Esophagus muscularis mucosa (tissue), 4 donors: Measurements from ENCODE around the gene DLGAP4. TPM values are rescaled to one million over a fixed set of nuclear protein-coding genes. Genes with fewer than 3 reads are reported as not detected.
A peak's percentile ranks its signal among the peaks of the same experiment; 100 is the strongest.
"Not testable (repeated sequence)": the region's sequence is repeated elsewhere in the genome, so short reads cannot be mapped to it uniquely, and the experiment has no call there.

Source experiments
- DNase-seq: peaks from one replicate; pipeline ENCODE4 v3.0.0-alpha.2; 2017; ENCODE audit errors: extremely low spot score
- H3K27ac ChIP-seq, 4 donors: fragments of 200-600 bp; sonication (generic); replicated peaks in 1 of 4; 1 replicate in 3 of 4; 2 replicates in 1 of 4; pipeline ENCODE4 v1.5.1; 2016 to 2019; ENCODE audit warnings: mild to moderate bottlenecking in 1 of 4
- H3K27me3 ChIP-seq, 4 donors: fragments of 200-600 bp; sonication (generic); one replicate each; pipeline versions ENCODE4 v1.5.1 to v1.6.0; 2016 to 2019
- H3K36me3 ChIP-seq, 4 donors: fragments of 200-600 bp; sonication (generic); one replicate each; pipeline ENCODE4 v1.5.1; 2016 to 2019
- H3K4me1 ChIP-seq, 4 donors: fragments of 200-600 bp; sonication (generic); one replicate each; pipeline ENCODE4 v1.5.1; 2016 to 2019
- H3K4me3 ChIP-seq, 4 donors: fragments of 200-600 bp; sonication (generic); 1 replicate in 2 of 4; 2 replicates in 2 of 4; pipeline ENCODE4 v1.5.1; 2016 to 2019; ENCODE audit warnings: mild to moderate bottlenecking in 4 of 4, moderate library complexity in 1 of 4
- H3K9me3 ChIP-seq, 4 donors: fragments of 200-600 bp; sonication (generic); 1 replicate in 3 of 4; 2 replicates in 1 of 4; pipeline ENCODE4 v1.5.1; 2016 to 2019
- EP300 ChIP-seq: sonication (generic); formaldehyde crosslinking; IDR thresholded peaks from one replicate; pipeline ENCODE4 v1.6.1; 2017; ENCODE audit warnings: antibody characterized with exemption
- POLR2A ChIP-seq: fragments of 450-650 bp; IDR thresholded peaks from one replicate; pipeline ENCODE4 v1.6.1; 2017; ENCODE audit warnings: antibody characterized with exemption, moderate library complexity, mild to moderate bottlenecking, low read depth
- POLR2AphosphoS5 ChIP-seq, 2 donors: sonication (generic); formaldehyde crosslinking; IDR thresholded peaks; one replicate each; pipeline ENCODE4 v1.6.1; 2017; ENCODE audit warnings: antibody characterized with exemption in 2 of 2
- WGBS: methylation state at CpG from one replicate; pipeline ENCODE4 v1.1.5; 2018; 5-methylcytosine and 5-hydroxymethylcytosine counted together
- intact Hi-C: fragments of 100-400 bp; cut with DNase I; formaldehyde crosslinking; loops from one replicate; pipeline ENCODE4 v1.15.1; 2023
- total RNA-seq, 4 donors: library from RNA; depleted of rRNA; stranded (reverse); fragments of >200 nt; gene quantifications; one replicate each; pipeline versions ENCODE4 v1.1.0 to v1.2.1, GENCODE V29; 2016
- TF ChIP-seq, protein P1 (sequence below), 3 experiments: fragments of 200-600 bp in 2 of 3; fragments of 450-650 bp in 1 of 3; sonication (generic) in 2 of 3; IDR thresholded peaks; one replicate each; pipeline ENCODE4 v1.5.1; 2017 to 2019; ENCODE audit warnings: antibody characterized with exemption in 3 of 3, mild to moderate bottlenecking in 2 of 3, moderate library complexity in 1 of 3

The DLGAP4 gene
- total RNA-seq, 4 donors from 2014 or later = 43.6 to 90.0 (median 48.8) TPM

DNA sequence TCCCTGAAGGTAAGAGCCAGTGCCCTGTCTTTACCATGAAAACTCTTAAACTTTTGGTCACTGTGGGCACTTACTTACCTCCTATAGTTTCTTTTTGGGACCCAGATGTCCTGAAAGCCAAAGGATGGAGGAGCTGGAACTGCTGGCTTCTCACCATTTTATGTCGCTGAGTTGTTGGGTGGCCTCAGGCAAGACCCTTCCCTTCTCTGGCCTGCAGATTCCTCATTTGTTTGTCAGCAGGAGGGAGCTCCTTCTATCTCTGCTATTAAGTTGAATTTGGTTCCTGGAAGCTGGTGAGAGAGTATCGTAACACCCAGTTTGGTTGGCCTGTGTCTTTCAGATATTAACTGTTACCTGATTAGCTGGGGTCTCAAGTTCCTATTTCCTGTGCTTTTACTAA, 167.0 kb downstream of the DLGAP4 start:
- intact Hi-C loops = no loop called here
- Histone ChIP-seq H3K4me3 (peak overlapping the region in 3 of 4 donors; percentile 38 to 49 (median 39)), H3K9me3 (no peaks in the 10 kb centered on the region), H3K27ac (peak overlapping the region; percentile 96 to 99 (median 96)), H3K4me1 (peaks cover 72 to 96% (median 86%) of the 10 kb centered on the region in 4 donors), H3K36me3 (peaks cover 0 to 4% (median 1%) of the 10 kb centered on the region in 4 donors), H3K27me3 (no peaks in the 10 kb centered on the region)
- 63% methylated on average over 2 of the region's 2 CpGs for WGBS
- no peak for TF ChIP-seq POLR2AphosphoS5 (IDR thresholded peaks at IDR 0.05)
- TF ChIP-seq, protein P1, sequence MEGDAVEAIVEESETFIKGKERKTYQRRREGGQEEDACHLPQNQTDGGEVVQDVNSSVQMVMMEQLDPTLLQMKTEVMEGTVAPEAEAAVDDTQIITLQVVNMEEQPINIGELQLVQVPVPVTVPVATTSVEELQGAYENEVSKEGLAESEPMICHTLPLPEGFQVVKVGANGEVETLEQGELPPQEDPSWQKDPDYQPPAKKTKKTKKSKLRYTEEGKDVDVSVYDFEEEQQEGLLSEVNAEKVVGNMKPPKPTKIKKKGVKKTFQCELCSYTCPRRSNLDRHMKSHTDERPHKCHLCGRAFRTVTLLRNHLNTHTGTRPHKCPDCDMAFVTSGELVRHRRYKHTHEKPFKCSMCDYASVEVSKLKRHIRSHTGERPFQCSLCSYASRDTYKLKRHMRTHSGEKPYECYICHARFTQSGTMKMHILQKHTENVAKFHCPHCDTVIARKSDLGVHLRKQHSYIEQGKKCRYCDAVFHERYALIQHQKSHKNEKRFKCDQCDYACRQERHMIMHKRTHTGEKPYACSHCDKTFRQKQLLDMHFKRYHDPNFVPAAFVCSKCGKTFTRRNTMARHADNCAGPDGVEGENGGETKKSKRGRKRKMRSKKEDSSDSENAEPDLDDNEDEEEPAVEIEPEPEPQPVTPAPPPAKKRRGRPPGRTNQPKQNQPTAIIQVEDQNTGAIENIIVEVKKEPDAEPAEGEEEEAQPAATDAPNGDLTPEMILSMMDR (IDR thresholded peaks at IDR 0.05) = no peak
- TF ChIP-seq POLR2A = no peak
- TF ChIP-seq EP300 = no peak
- no peak for DNase-seq

- WGBS = 0% methylated on average over 1 of the region's 1 CpG
- Histone ChIP-seq H3K4me1 (peaks cover 68 to 96% (median 86%) of the 10 kb centered on the region in 4 donors), H3K4me3 (no peak overlapping the region)
These were observed 168.4 kb downstream of the DLGAP4 start for GRCh38 chr20:36474563-36474962.

DNA sequence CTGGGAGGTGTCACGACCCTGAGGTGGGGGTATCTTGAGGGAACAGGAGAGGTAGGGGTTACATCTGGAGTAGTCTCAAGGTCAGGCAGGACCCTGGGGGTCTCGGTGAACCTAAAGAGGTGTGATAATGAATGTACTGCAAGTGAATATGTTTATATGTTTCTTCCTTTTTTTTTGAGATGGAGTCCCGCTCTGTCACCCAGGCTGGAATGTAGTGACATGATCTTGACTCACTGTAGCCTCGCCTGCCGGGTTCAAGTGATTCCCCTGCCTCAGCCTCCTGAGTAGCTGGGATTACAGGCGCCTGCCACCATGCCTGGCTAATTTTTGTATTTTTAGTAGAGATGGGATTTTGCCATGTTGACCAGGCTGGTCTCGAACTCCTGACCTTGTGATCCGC, 168.9 kb downstream of the DLGAP4 start:
- H3K27me3 ChIP-seq, DNase-seq, H3K36me3 ChIP-seq, H3K4me3 ChIP-seq, H3K9me3 ChIP-seq, intact Hi-C loops: not testable (repeated sequence)
- 80% methylated on average over 8 of the region's 8 CpGs for WGBS
- Histone ChIP-seq H3K4me1 (peaks cover 67 to 96% (median 86%) of the 10 kb centered on the region in 4 donors), H3K27ac (peak overlapping the region; percentile 96 to 99 (median 96))

More at GRCh38 chr20:36474563-36474962, 168.4 kb downstream of the DLGAP4 start:
- H3K27ac ChIP-seq = peak overlapping the region; percentile 96 to 99 (median 96)
- TF ChIP-seq POLR2A (no peak), EP300 (no peak), POLR2AphosphoS5 (IDR thresholded peaks at IDR 0.05) (no peak)
- TF ChIP-seq, protein P1 (IDR thresholded peaks at IDR 0.05) = no peak
- DNase-seq = no peak
- intact Hi-C loops = no loop called here
- peaks cover 0 to 5% (median 0%) of the 10 kb centered on the region in 4 donors for H3K36me3 ChIP-seq
- no peaks in the 10 kb centered on the region for H3K27me3 ChIP-seq
- no peaks in the 10 kb centered on the region for H3K9me3 ChIP-seq

- Histone ChIP-seq H3K36me3 (peaks cover 0 to 5% (median 0%) of the 10 kb centered on the region in 4 donors), H3K27me3 (no peaks in the 10 kb centered on the region), H3K4me3 (no peak overlapping the region), H3K9me3 (no peaks in the 10 kb centered on the region), H3K27ac (peak overlapping the region in 3 of 4 donors; percentile 12 to 69 (median 67)), H3K4me1 (peaks cover 66 to 96% (median 86%) of the 10 kb centered on the region in 4 donors)
- no peak for DNase-seq
- whole genome bisulfite sequencing = 100% methylated on average over 1 of the region's 1 CpG
- intact Hi-C loops = no loop called here
- no peak for TF ChIP-seq POLR2A
- TF ChIP-seq, protein P1 (IDR thresholded peaks at IDR 0.05) = no peak
- no peak for TF ChIP-seq EP300
- TF ChIP-seq POLR2AphosphoS5 (IDR thresholded peaks at IDR 0.05) = no peak
These were observed 171.3 kb downstream of the DLGAP4 start for GRCh38 chr20:36477475-36477874.

GRCh38 chr20:36478137-36478905, 172.2 kb downstream of the DLGAP4 start:
- no peak for DNase-seq
- Histone ChIP-seq H3K4me1 (peaks cover 66 to 96% (median 86%) of the 10 kb centered on the region in 4 donors), H3K27me3 (no peaks in the 10 kb centered on the region), H3K4me3 (no peak overlapping the region), H3K9me3 (no peaks in the 10 kb centered on the region), H3K27ac (peak overlapping the region in 3 of 4 donors; percentile 12 to 69 (median 67)), H3K36me3 (peaks cover 0 to 5% (median 0%) of the 10 kb centered on the region in 4 donors)
- intact Hi-C loops = no loop called here
- TF ChIP-seq, protein P1 (IDR thresholded peaks at IDR 0.05) = peak in 1 of 3 experiments; percentile 11
- TF ChIP-seq POLR2A = no peak
- WGBS = 60% methylated on average over 7 of the region's 7 CpGs
